ENCODE data around the gene FRMD4A. TPM values are rescaled to one million over a fixed set of nuclear protein-coding genes. Genes with fewer than 3 reads are reported as not detected.

FRMD4A gene
- total and polyA plus RNA-seq, 2 experiments from 2014 or later = 5.4 to 10.3 TPM

DNA sequence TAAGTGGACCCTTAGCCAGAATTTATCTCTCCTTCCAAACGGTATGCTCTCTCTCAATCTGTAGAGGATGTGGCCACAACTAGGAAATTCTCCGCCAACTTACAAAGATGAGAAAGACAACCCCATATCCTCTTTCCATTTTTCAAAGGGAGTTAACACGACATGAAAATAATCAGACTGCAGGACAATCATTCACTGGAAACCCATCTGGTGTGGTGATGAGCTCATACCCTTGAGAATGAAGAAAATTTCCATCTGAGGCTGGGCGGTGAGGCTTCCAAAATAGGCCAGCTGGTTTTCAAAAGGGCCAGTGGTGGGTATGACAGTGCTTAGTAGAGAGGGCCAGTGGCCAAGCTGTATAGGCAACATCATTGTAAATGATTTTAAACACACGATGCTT is 369.6 kb downstream of the FRMD4A start:
- Histone ChIP-seq H4K20me1 (ENCODE audit: insufficient read depth, poor library complexity, severe bottlenecking) (no peaks in the 10 kb centered on the region), H3K27ac (no peak overlapping the region), H3K79me2 (no peaks in the 10 kb centered on the region), H3K4me2 (no peak overlapping the region), H3K36me3 (replicated peaks; ENCODE audit: insufficient read depth, low read depth) (no peaks in the 10 kb centered on the region), H3K9me3 (ENCODE audit: low read depth) (no peaks in the 10 kb centered on the region), H3K9me2 (replicated peaks; ENCODE audit: insufficient read depth) (no peaks in the 10 kb centered on the region), H2AFZ (no peak overlapping the region), H3K4me3 (no peak overlapping the region), H3K27me3 (peaks cover 5% of the 10 kb centered on the region), H3K4me1 (ENCODE audit: insufficient read depth) (no peaks in the 10 kb centered on the region)
- TF ChIP-seq EZH2phosphoT487 (IDR thresholded peaks at IDR 0.05; ENCODE audit: low read depth, severe bottlenecking, unreplicated experiment) (no peak), CTCF (IDR thresholded peaks at IDR 0.05; ENCODE audit: poor library complexity) (no peak), EZH2 (IDR thresholded peaks at IDR 0.05; ENCODE audit: borderline replicate concordance) (no peak)
- DNase-seq (ENCODE audit: low spot score) = no peak
- WGBS (ENCODE audit: low lambda C conversion rate, missing lambda C conversion rate) = 61% methylated on average over 5 of the region's 5 CpGs

DNA sequence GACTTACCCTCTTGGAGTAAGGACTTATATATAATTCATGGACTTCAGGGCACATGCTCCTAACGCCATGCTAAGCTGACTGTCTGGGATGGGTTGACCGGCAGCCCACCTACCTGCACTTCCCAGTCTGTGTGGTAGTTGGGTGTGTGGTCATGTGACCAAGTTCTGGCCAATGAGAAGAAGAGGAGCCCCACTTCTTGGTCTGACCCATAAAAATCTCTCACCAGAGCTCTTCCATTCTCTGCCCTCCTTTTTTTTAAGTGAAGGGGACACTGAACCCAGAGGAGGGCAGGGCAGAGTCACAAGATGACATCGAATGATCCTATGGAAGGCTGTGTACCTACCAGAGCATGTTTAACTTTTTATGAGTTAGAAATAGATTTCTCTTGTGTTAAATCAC is 370.1 kb downstream of the FRMD4A start:
- Histone ChIP-seq H3K79me2 (no peaks in the 10 kb centered on the region), H3K4me2 (no peak overlapping the region), H3K4me3 (no peak overlapping the region), H3K4me1 (ENCODE audit: insufficient read depth) (no peaks in the 10 kb centered on the region), H2AFZ (no peak overlapping the region), H3K36me3 (replicated peaks; ENCODE audit: insufficient read depth, low read depth) (no peaks in the 10 kb centered on the region), H3K27ac (no peak overlapping the region), H3K9me2 (replicated peaks; ENCODE audit: insufficient read depth) (no peaks in the 10 kb centered on the region), H3K9me3 (ENCODE audit: low read depth) (no peaks in the 10 kb centered on the region), H3K27me3 (peaks cover 5% of the 10 kb centered on the region), H4K20me1 (ENCODE audit: insufficient read depth, poor library complexity, severe bottlenecking) (no peaks in the 10 kb centered on the region)
- TF ChIP-seq CTCF (IDR thresholded peaks at IDR 0.05; ENCODE audit: poor library complexity) (no peak), EZH2 (IDR thresholded peaks at IDR 0.05; ENCODE audit: borderline replicate concordance) (no peak), EZH2phosphoT487 (IDR thresholded peaks at IDR 0.05; ENCODE audit: low read depth, severe bottlenecking, unreplicated experiment) (no peak)
- DNase-seq (ENCODE audit: low spot score) = no peak
- WGBS (ENCODE audit: low lambda C conversion rate, missing lambda C conversion rate) = 89% methylated on average over 3 of the region's 3 CpGs

DNA sequence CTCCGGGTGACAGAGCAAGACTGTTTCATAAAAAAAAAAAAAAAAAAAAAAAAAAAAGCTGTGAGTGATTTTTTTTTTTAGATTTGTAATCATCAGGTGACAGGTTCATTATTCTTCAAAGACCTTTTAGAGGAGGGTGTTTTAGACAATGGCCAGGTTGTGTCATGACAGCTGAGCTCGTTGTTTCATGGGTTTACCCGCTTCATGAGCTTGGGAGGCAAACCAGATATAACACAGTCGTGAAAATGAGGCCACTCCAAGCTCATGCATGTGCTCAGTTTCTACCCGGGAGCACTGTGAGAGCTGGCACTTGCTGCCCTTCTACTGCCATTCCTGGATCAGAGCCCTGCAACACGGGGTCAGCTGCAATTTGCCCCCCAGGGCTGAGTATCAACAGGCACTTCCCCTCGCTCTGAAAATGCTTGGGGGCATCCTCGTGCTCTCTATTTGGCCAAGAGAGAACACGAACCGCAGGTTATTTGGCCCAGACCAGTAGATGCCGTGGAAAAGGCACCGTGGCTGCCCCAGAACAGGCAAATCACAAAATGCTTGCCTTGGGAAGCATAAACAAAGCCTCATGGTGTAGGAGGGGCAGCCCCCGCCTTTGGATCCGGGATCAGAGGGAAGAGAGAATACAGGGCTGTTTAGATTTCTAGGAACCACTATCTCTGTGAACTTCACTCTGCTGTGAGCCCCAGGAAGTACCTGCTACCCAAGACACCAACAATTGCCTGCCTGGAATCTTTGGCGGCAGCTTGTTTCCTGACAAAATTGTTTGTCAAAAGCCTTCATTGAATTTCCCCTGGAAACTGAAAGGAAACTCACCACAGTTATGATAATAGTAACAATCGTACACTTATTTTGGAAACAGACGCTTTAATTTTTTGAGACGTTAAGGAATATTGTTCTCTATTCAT is 371.0 kb downstream of the FRMD4A start:
- WGBS (ENCODE audit: low lambda C conversion rate, missing lambda C conversion rate) = 57% methylated on average over 18 of the region's 18 CpGs
- H3K79me2 ChIP-seq = no peaks in the 10 kb centered on the region
- H3K9me2 ChIP-seq (replicated peaks; ENCODE audit: insufficient read depth) = no peaks in the 10 kb centered on the region
- no peak overlapping the region for H3K4me2 ChIP-seq
- peaks cover 5% of the 10 kb centered on the region for H3K27me3 ChIP-seq
- H3K27ac ChIP-seq = no peak overlapping the region
- no peaks in the 10 kb centered on the region for H3K4me1 ChIP-seq (ENCODE audit: insufficient read depth)
- no peak for TF ChIP-seq EZH2 (IDR thresholded peaks at IDR 0.05; ENCODE audit: borderline replicate concordance)
- no peak for TF ChIP-seq CTCF (IDR thresholded peaks at IDR 0.05; ENCODE audit: poor library complexity)
- TF ChIP-seq EZH2phosphoT487 (IDR thresholded peaks at IDR 0.05; ENCODE audit: low read depth, severe bottlenecking, unreplicated experiment) = no peak
- H3K9me3 ChIP-seq (ENCODE audit: low read depth) = no peaks in the 10 kb centered on the region
- no peak overlapping the region for H3K4me3 ChIP-seq
- no peak overlapping the region for H2AFZ ChIP-seq
- DNase-seq (ENCODE audit: low spot score) = no peak
- no peaks in the 10 kb centered on the region for H3K36me3 ChIP-seq (replicated peaks; ENCODE audit: insufficient read depth, low read depth)
- H4K20me1 ChIP-seq (ENCODE audit: insufficient read depth, poor library complexity, severe bottlenecking) = no peaks in the 10 kb centered on the region

Data from hepatocyte (in vitro differentiated cells).